ENCODE data around the gene DLGAP4. TPM values are rescaled to one million over a fixed set of nuclear protein-coding genes. Genes with fewer than 3 reads are reported as not detected.

The DLGAP4 gene
- total and polyA plus RNA-seq, 3 experiments from 2014 or later, result 15.5 to 19.3 (median 19.1) TPM

DNA sequence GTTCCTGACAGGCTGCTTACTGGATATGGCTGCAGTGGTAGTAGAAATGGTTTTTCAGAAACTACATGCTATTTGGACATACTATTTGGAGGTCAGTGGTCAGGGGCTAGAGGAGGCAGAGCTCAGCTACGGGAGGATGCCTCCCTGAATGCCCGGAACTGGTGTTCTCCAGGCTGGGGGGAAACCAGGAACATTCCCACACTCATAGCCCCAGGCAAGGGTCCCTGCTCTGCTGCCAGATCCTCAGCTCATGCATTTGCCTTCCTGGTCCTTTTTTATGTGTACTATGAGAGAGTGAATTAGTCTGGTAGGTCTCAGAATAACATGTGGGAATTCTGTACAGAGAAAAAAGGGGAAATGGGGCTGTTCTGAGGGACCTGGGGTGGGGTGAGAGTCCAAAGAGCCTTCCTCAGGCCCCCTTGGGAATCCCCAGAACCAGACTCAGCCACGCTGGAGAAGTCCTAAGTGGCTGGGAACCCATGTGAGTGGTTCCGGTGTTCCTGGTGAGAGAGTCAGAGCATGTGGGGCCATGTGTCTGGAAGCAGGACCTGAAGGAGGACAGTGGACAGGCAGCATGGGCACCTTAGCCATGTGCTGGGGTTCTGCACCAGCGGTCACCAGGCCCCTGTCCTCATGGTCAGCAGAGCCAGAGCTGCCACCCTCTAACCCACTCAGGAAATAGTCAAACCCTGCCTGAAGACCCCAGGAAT is 177.2 kb downstream of the DLGAP4 start:
- H3K27me3 ChIP-seq (ENCODE audit: insufficient read depth, low read length, poor library complexity, severe bottlenecking), result no peaks in the 10 kb centered on the region
- H3K9me3 ChIP-seq (ENCODE audit: low read length), result no peaks in the 10 kb centered on the region
- peaks cover 3% of the 10 kb centered on the region for H3K36me3 ChIP-seq (ENCODE audit: insufficient read depth, low read length)
- no peaks in the 10 kb centered on the region for H3K9me3 Mint-ChIP-seq
- no peaks in the 10 kb centered on the region for H3K27me3 Mint-ChIP-seq
- peak overlapping the region in 5 of 8 donors; percentile 5 to 45 (median 26) for H3K27ac Mint-ChIP-seq
- peaks cover 25 to 53% (median 27%) of the 10 kb centered on the region in 3 donors for H3K4me1 Mint-ChIP-seq
- H3K4me3 ChIP-seq (ENCODE audit: low read length), result no peak overlapping the region
- H3K4me1 ChIP-seq (ENCODE audit: insufficient read depth, low read length), result no peaks in the 10 kb centered on the region
- H3K36me3 Mint-ChIP-seq, result peaks cover 0 to 14% (median 0%) of the 10 kb centered on the region in 3 donors
- peak overlapping the region in 1 of 7 donors; percentile 74 for H3K4me3 Mint-ChIP-seq
- H3K27ac ChIP-seq (ENCODE audit: low read depth, low read length), result no peak overlapping the region
- DNase-seq, result no peak
- ChIA-PET CTCF (interaction anchor here (1.1 kb wide), 1 partner anchor 325 kb away, joined by 3 read pairs; no protein-coding TSS in a partner anchor), POLR2A (no interaction called here)

DNA sequence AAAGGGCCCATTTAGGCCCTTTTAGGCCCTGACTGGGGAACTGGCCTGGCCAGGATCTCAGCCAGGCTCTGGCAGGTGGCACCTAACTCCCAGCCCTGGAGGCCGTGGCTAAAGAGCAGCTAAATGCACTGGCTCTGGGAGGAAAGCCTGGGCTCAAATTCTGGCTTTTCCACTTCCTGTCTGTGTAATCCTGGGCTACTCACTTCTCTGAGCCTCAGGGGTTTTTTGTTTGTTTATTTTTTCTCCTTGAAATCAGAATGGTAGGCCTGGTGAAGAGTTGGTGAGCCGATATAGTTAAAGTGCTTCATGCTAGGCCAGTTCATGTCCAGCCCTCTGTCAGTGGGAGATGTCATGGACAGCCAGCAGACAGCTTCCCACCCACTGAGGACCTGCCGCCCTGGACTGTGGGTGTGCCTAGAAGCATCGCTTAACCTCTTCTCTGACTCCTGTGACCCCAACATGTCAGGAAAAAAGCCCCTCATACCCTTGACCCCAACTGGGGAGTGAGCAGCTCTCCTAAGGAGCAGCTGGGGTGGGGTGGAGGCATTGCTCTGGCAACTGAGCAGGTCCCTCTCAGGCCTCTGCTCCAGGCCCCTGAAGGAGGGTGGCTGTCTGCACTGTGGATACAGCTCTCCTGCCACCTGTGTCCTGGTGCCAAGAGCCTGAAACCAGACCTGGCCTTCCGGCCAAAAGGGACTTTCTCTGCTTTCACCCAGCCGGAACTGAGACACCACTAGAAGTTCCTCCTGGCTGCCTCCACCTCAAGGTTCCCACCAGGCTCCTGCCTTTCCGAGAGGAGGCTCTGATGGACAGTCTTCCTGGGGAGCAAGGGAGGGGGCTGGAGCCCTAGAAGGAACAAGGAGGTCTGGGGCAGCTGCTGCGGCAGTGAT is 178.0 kb downstream of the DLGAP4 start:
- Mint-ChIP-seq H3K36me3 (peaks cover 0 to 14% (median 0%) of the 10 kb centered on the region in 3 donors), H3K27ac (peak overlapping the region in 1 of 8 donors; percentile 42), H3K4me3 (no peak overlapping the region), H3K27me3 (no peaks in the 10 kb centered on the region), H3K4me1 (peaks cover 21 to 50% (median 23%) of the 10 kb centered on the region in 3 donors), H3K9me3 (no peaks in the 10 kb centered on the region)
- ChIA-PET CTCF (no interaction called here), POLR2A (no interaction called here)
- Histone ChIP-seq H3K4me1 (ENCODE audit: insufficient read depth, low read length) (no peaks in the 10 kb centered on the region), H3K9me3 (ENCODE audit: low read length) (no peaks in the 10 kb centered on the region), H3K27ac (ENCODE audit: low read depth, low read length) (no peak overlapping the region), H3K4me3 (ENCODE audit: low read length) (no peak overlapping the region), H3K27me3 (ENCODE audit: insufficient read depth, low read length, poor library complexity, severe bottlenecking) (no peaks in the 10 kb centered on the region), H3K36me3 (ENCODE audit: insufficient read depth, low read length) (peaks cover 3% of the 10 kb centered on the region)
- DNase-seq, result no peak

DNA sequence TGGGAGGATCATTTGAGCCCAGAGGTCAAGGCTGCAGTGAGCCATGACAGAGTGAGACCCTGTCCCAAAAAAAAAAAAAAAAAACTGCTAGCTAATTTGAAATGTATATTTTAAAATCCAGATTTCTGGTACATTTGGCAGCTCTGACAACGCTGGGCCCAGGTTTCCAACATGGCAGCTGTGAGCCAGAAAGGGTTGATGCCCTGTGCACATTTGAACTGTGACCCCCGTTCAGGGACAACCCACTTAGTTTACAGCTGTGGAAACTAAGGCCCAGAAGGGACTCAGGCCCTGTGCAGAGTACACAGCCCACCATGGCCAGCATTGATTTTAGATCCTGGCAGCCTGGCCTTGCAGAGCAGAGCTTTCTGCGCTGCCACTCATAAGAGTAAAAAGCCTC is 179.1 kb downstream of the DLGAP4 start:
- Histone ChIP-seq H3K27ac (ENCODE audit: low read depth, low read length) (no peak overlapping the region), H3K4me3 (ENCODE audit: low read length) (no peak overlapping the region)

DNA sequence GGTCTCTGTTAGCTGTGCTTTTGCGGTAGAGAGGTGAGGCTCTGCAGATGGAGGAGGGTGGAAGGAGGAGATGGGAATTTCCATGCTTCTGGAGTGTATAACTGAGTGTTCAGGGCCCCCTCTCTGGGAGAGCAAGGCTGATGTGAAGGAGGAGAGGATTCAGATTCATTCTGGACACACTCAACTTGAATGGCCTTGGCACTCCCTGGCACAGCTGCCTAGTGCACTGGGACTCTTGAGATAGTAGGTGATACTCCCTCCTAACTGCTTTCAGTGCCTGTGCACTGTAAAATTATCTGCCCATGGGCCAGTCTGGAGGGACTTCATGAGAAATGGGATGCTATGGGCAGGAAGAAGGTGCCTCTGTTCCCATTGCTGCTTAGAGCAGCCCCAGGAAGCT is 180.9 kb downstream of the DLGAP4 start:
- no peaks in the 10 kb centered on the region for H3K9me3 Mint-ChIP-seq
- H3K36me3 ChIP-seq (ENCODE audit: insufficient read depth, low read length), result peaks cover 2% of the 10 kb centered on the region
- H3K27me3 ChIP-seq (ENCODE audit: insufficient read depth, low read length, poor library complexity, severe bottlenecking), result no peaks in the 10 kb centered on the region
- H3K4me3 Mint-ChIP-seq, result no peak overlapping the region
- H3K9me3 ChIP-seq (ENCODE audit: low read length), result no peaks in the 10 kb centered on the region
- peak overlapping the region in 5 of 8 donors; percentile 36 to 81 (median 58) for H3K27ac Mint-ChIP-seq
- CTCF ChIA-PET, result no interaction called here
- POLR2A ChIA-PET, result no interaction called here
- no peak for DNase-seq
- H3K27me3 Mint-ChIP-seq, result no peaks in the 10 kb centered on the region
- H3K4me1 Mint-ChIP-seq, result peaks cover 21 to 51% (median 30%) of the 10 kb centered on the region in 3 donors
- no peak overlapping the region for H3K27ac ChIP-seq (ENCODE audit: low read depth, low read length)
- no peak overlapping the region for H3K4me3 ChIP-seq (ENCODE audit: low read length)
- peaks cover 0 to 4% (median 0%) of the 10 kb centered on the region in 3 donors for H3K36me3 Mint-ChIP-seq
- H3K4me1 ChIP-seq (ENCODE audit: insufficient read depth, low read length), result peaks cover 12% of the 10 kb centered on the region

More for the DNA sequence above, 179.1 kb downstream of the DLGAP4 start:
- Histone ChIP-seq H3K9me3 (ENCODE audit: low read length) (no peaks in the 10 kb centered on the region), H3K27me3 (ENCODE audit: insufficient read depth, low read length, poor library complexity, severe bottlenecking) (no peaks in the 10 kb centered on the region), H3K36me3 (ENCODE audit: insufficient read depth, low read length) (peaks cover 3% of the 10 kb centered on the region), H3K4me1 (ENCODE audit: insufficient read depth, low read length) (no peaks in the 10 kb centered on the region)
- Mint-ChIP-seq H3K4me1 (peaks cover 19 to 47% (median 23%) of the 10 kb centered on the region in 3 donors), H3K27me3 (no peaks in the 10 kb centered on the region), H3K4me3 (no peak overlapping the region), H3K27ac (peak overlapping the region in 1 of 8 donors; percentile 63), H3K36me3 (peaks cover 0 to 12% (median 0%) of the 10 kb centered on the region in 3 donors), H3K9me3 (no peaks in the 10 kb centered on the region)
- no peak for DNase-seq
- ChIA-PET CTCF (no interaction called here), POLR2A (no interaction called here)

DNA sequence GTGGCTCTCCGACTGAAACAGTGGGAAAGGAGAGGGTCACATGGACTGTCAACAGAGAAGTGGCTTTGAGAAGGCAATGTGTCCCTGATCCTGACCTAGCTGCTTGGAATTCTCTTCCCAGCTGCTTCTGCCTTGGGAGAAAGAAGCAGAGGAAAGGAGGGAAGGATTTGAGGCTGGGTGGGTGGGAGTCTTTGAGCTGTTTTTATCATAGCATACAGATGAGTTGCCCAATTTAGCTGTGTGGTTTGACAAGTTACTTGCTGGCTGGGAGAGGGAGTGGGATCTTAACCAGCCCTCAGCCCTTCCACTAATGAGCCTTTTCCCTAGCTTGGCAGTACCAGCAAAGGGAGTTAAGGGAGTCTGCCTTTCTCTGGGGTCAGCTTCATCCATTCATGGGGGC is 184.1 kb downstream of the DLGAP4 start:
- no peaks in the 10 kb centered on the region for H3K9me3 ChIP-seq (ENCODE audit: low read length)
- no peaks in the 10 kb centered on the region for H3K9me3 Mint-ChIP-seq
- H3K4me3 Mint-ChIP-seq, result peak overlapping the region in 1 of 7 donors; percentile 9
- ChIA-PET CTCF (interaction anchor here (1.1 to 1.4 kb wide), 2 partner anchors 26 to 71 kb away, joined by 3 to 5 read pairs; no protein-coding TSS in a partner anchor), POLR2A (no interaction called here)
- H3K4me1 ChIP-seq (ENCODE audit: insufficient read depth, low read length), result peaks cover 26% of the 10 kb centered on the region
- H3K4me3 ChIP-seq (ENCODE audit: low read length), result no peak overlapping the region
- peaks cover 0 to 4% (median 2%) of the 10 kb centered on the region in 3 donors for H3K36me3 Mint-ChIP-seq
- DNase-seq, result no peak
- H3K36me3 ChIP-seq (ENCODE audit: insufficient read depth, low read length), result no peaks in the 10 kb centered on the region
- H3K27me3 ChIP-seq (ENCODE audit: insufficient read depth, low read length, poor library complexity, severe bottlenecking), result no peaks in the 10 kb centered on the region
- no peak overlapping the region for H3K27ac ChIP-seq (ENCODE audit: low read depth, low read length)
- peak overlapping the region in 7 of 8 donors; percentile 12 to 54 (median 23) for H3K27ac Mint-ChIP-seq
- no peaks in the 10 kb centered on the region for H3K27me3 Mint-ChIP-seq
- H3K4me1 Mint-ChIP-seq, result peaks cover 43 to 71% (median 52%) of the 10 kb centered on the region in 3 donors

DNA sequence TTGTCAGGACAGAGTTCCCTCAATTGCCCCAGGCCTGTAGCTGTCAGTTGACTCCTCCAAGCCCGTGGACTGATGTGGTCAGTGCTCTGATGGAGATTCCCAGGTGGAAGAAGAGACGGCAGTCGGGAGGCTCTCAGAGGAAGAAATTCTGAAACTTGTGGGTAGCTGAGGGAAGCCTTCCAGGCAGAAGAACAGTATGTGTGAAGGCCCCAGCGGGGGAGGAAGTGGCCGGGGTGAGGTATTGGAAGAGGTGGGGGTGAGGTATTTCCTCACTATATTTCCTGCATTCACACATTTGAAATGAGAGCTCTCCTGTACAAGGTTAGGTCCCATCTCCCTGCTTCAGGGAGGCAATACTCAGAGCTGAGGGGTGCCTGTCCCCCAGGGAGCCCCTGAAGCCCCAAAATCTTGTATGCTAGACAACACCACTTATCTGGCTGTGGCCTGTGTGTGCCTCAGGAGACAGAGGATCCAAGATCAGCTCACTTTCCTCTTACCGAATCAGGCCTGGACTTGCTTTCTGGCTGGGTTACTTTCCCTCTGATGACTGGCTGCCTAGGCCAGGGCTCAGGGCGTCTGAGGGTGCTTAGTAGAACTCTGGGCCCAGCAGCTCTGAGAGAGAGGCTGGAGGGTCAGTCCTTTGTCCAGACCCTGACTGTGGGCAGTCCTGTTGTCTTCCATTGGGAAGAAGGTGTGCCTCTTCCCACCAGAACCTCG is 185.9 kb downstream of the DLGAP4 start:
- H3K27me3 Mint-ChIP-seq, result no peaks in the 10 kb centered on the region
- H3K4me1 Mint-ChIP-seq, result peaks cover 43 to 59% (median 47%) of the 10 kb centered on the region in 3 donors
- Histone ChIP-seq H3K36me3 (ENCODE audit: insufficient read depth, low read length) (peaks cover 8% of the 10 kb centered on the region), H3K27me3 (ENCODE audit: insufficient read depth, low read length, poor library complexity, severe bottlenecking) (no peaks in the 10 kb centered on the region), H3K9me3 (ENCODE audit: low read length) (no peaks in the 10 kb centered on the region), H3K27ac (ENCODE audit: low read depth, low read length) (peak overlapping the region; percentile 51), H3K4me1 (ENCODE audit: insufficient read depth, low read length) (peaks cover 26% of the 10 kb centered on the region), H3K4me3 (ENCODE audit: low read length) (peak overlapping the region; percentile 53)
- peak; percentile 40 to 73 (median 56) for DNase-seq
- ChIA-PET CTCF (interaction anchor here (0.6 to 1.5 kb wide), 4 partner anchors 14 to 289 kb away, joined by 3 to 5 read pairs (median 4); partner anchors contain the start of gene SLA2), POLR2A (interaction anchor here (0.6 to 1.1 kb wide), 3 partner anchors 26 to 247 kb away, joined by 3 read pairs; no protein-coding TSS in a partner anchor)
- no peaks in the 10 kb centered on the region for H3K9me3 Mint-ChIP-seq
- peaks cover 0 to 14% (median 5%) of the 10 kb centered on the region in 3 donors for H3K36me3 Mint-ChIP-seq
- peak overlapping the region; percentile 10 to 84 (median 79) for H3K4me3 Mint-ChIP-seq
- H3K27ac Mint-ChIP-seq, result peak overlapping the region; percentile 88 to 98 (median 94)

DNA sequence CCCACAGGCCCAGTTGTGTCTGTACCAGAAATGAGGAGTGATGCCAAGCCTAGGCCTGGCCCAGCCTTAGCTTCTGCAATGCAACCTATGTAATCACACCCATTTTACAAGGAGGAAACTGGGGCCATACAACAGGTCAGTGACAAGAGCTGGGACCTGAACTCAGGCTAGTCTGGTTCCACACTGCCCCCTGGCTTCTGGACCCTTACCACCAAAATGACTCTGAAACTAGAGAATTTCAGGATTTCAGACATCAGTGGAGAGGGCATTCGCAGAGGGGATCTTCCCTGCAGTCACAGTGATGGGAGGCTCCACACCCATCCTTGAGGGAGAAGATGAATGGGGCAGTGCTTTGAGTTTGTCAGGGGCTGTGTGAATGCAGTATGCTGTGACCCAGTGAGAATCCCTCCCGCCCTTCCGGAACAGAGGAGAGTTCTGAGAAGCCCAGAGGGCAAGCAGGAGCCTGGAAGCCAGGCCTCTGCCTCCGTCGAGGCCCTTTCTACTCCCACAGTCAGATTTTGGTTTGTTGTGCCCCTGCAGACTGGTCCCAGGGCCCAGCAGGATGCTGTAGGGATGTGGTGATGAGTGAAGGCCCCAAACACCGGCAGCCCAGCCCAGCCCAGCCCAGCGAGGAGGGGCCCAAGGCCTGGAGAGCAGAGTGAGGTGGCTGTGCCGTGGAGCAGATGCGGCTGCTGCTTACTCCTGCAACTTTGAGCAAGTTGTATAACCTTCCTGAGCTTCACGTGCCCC is 187.1 kb downstream of the DLGAP4 start:
- no peak for DNase-seq
- Mint-ChIP-seq H3K4me3 (peak overlapping the region in 1 of 7 donors; percentile 28), H3K9me3 (no peaks in the 10 kb centered on the region), H3K4me1 (peaks cover 43 to 54% (median 43%) of the 10 kb centered on the region in 3 donors), H3K36me3 (peaks cover 0 to 26% (median 5%) of the 10 kb centered on the region in 3 donors), H3K27ac (peak overlapping the region in 7 of 8 donors; percentile 29 to 98 (median 88)), H3K27me3 (no peaks in the 10 kb centered on the region)
- Histone ChIP-seq H3K9me3 (ENCODE audit: low read length) (no peaks in the 10 kb centered on the region), H3K4me1 (ENCODE audit: insufficient read depth, low read length) (peaks cover 26% of the 10 kb centered on the region), H3K27me3 (ENCODE audit: insufficient read depth, low read length, poor library complexity, severe bottlenecking) (no peaks in the 10 kb centered on the region), H3K4me3 (ENCODE audit: low read length) (no peak overlapping the region), H3K27ac (ENCODE audit: low read depth, low read length) (no peak overlapping the region), H3K36me3 (ENCODE audit: insufficient read depth, low read length) (peaks cover 19% of the 10 kb centered on the region)
- ChIA-PET POLR2A (no interaction called here), CTCF (interaction anchor here (1.1 to 1.5 kb wide), 2 partner anchors 13 to 291 kb away, joined by 3 to 5 read pairs; no protein-coding TSS in a partner anchor)
